HG03095 (cell line): ENCODE measurements around the gene PPT1.
"Not testable (repeated sequence)": the region's sequence is repeated elsewhere in the genome, so short reads cannot be mapped to it uniquely, and the experiment has no call there.

Experiments
- ATAC-seq: cut with Tn5 transposase; IDR thresholded peaks from one replicate; pipeline ENCODE4 v1.9.1; 2021; ENCODE audit warnings: moderate library complexity; ENCODE audit not compliant: unreplicated experiment

The PPT1 gene

DNA sequence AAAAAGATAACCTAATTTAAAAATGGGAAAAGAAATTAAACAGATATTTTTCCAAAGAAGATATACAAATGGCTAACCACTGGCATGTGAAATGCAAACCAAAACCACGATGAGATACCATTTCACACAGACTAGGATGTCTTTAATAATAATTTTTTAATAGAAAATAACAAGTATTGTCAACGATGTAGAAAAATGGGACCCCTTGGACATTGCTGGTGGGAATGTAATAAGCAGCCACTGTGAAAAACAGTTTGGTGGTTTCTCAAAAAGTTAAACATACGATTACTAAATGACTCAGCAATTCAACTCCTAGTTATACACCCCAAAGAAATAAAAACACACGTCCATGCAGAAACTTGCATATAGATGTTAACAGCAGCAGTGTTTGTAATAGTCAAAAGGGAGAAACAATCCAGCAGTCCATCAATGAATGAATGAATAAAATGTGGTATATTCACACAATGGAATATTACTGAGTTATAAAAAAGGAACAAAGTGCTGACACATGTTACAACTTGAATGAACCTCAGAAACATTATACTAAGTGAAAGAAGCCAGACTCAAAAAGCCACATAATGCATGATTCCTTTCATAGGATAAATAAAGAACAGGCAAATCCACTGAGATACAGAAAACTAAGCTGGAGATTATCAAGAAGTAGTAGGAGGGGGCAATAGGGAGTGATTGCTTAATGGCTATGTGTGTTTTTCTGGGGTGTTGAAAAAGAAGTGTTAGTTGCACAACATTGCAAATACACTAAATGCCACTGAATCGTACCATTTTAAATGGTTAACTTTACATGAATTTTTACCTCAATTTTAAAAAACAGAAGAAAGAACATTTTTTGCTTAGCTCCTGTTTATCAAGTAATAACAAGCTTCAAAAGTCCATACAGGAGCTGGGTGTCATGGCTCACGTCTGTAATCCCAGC, 4.1 kb downstream of the PPT1 start:
- no peak for ATAC-seq

GRCh38 chr1:40092241-40092640, 4.8 kb downstream of the PPT1 start:
- ATAC-seq, result no peak

DNA sequence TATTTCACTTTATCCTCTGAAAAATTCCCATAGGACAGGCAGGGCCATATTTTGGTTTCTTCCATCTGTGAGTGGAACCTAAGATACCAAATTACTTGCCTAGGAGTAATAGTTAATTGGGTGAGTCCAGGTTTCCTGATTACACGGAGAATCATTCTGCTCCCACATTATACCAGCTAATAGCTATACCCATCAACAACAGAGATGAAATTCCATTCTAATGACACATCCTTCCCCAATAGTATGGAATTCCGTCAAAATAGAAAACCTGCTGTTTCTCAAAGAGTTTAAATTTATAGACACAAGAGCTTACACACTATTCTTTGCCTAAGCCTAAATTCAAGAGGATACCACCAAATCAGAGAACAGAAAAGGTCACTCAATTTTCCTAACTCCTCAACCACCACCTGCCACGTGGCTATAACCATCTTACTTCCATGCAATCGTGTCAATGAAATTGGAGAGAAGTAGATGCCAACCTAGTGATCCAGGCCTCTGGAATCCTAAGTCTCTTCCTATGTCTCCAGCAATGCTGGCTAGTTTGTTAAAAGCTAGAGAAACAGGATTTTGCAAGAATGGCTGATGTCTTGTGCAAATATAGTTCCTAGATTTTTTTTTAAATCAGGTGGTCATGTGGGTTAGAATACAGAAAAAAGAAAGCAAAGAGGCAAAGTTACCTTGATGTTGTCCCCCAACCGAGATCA, 6.2 kb downstream of the PPT1 start:
- ATAC-seq, result no peak

DNA sequence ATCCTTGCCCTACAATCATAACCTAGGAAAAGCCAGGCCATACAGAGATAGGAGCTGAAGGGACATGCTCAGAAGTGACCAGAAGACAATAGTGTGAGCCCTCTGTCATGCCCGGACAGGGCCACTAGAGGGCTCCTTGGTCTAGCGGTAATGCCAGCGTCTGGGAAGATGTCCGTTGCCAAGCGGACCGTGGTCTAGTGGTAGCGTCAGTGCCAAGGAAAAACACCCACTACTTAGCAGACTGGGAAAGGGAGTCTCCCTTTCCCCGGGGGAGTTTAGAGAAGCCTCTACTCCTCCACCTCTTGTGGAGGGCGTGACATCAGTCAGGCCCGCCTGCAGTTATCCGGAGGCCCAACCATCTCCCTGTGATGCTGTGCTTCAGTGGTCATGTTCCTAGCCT, 12.3 kb downstream of the PPT1 start:
- not testable (repeated sequence) for ATAC-seq

GRCh38 chr1:40081871-40082270, 15.2 kb downstream of the PPT1 start:
- no peak for ATAC-seq

GRCh38 chr1:40079774-40080400, 17.2 kb downstream of the PPT1 start:
- ATAC-seq, result no peak

DNA sequence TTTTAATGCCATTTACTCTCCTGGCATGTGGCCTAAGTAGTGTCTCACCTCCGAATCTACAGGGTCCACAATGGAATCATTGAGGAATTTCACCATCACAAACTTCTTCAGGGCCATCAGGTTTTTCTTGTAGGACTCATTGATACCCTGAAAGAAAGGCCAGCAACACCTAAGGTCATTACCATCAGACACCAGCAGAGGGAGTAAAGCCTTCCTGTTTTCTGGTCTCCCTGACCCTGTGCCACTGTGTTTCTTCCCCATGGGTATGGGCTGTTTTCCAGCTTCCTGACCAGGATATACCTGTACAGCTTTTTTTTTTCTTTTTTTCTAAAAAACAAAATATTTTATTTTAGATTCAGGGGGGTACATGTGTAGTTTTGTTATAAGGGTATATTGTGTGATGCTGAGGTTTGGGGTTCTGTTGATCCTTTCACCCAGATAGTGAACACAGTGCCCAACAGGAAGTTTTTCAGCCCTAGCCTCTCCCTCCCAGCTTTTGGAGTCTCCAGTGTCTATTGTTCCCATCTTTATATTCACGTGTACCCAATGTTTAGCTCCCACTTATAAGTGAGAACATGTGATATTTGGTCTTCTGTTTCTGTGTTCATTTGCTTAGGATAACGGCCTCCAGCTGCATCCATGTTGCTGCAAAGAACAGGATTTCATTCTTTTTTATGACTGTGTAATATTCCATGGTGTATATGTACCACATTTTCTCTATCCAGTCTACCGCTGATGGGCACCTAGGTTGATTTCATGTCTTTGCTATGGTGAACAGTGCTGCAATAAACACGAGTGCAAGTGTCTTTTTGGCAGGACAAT, 18.3 kb downstream of the PPT1 start:
- no peak for ATAC-seq

DNA sequence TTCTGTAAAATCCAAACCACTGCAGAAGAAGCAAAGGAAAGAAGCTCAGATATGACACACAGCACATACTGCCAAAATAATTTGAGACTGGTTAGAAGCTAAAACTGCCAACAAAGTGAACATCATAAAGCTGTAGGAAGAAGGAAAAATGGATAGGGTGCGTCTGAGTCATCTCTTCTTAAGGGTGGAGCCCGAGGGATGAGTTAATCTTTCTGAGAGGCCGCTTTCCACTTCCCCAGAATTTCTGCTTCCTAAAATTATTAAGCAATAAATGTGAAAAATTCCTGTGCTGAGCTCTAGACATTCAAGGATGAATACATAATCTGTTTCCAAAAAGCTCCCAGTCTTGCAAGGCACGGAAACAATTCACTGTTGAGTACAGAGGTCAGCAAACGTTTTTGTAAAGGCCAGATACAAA, 20.1 kb downstream of the PPT1 start:
- no peak for ATAC-seq

DNA sequence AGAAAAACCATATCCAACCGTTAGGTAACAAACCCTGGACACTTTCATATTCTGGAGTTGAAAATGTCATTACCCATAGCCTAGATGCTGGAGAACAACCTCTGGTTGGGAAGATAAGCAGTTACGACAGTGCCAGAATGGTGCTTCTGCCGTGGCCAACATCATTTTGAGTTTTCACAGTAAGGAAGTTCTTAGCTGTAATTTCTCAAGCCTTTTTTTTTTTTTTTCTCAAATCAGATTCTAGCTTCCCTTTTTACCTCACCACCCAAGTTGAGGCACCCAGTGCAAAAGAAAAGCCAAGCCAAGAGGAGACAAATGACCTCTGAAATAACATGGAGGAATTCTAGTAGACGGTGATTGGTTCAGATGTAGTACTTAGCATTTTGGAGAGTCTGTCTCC, 21.8 kb downstream of the PPT1 start:
- no peak for ATAC-seq

- ATAC-seq, result no peak
Observed at GRCh38 chr1:40073062-40073461, 24.0 kb downstream of the PPT1 start.

GRCh38 chr1:40072142-40072541, 24.9 kb downstream of the PPT1 start:
- no peak for ATAC-seq

- no peak for ATAC-seq
Observed at GRCh38 chr1:40067851-40068250, 29.2 kb downstream of the PPT1 start.

DNA sequence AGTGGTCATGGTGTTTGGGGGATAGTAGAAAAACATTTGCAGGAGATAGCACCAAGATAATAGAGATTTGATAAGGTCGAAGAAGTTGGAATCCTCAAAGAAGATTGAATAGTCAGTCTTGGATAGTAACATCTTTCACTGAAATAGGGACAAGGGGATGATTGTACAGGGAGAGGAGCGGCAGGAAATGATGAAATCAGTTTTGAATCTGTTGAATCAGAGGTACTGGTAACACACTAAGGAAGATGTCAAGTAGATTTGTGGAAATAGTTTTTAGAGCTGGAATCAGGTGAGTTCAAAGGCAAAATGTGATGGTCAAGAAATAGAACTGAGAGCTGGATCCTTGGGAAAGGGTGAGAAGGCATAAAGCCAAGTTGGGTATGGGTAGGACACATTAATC, 30.0 kb downstream of the PPT1 start:
- ATAC-seq, result no peak

GRCh38 chr1:40064797-40065499, 32.1 kb downstream of the PPT1 start:
- ATAC-seq, result peak; percentile 85

- ATAC-seq, result no peak
Observed at GRCh38 chr1:40059960-40060750, 36.9 kb downstream of the PPT1 start.

DNA sequence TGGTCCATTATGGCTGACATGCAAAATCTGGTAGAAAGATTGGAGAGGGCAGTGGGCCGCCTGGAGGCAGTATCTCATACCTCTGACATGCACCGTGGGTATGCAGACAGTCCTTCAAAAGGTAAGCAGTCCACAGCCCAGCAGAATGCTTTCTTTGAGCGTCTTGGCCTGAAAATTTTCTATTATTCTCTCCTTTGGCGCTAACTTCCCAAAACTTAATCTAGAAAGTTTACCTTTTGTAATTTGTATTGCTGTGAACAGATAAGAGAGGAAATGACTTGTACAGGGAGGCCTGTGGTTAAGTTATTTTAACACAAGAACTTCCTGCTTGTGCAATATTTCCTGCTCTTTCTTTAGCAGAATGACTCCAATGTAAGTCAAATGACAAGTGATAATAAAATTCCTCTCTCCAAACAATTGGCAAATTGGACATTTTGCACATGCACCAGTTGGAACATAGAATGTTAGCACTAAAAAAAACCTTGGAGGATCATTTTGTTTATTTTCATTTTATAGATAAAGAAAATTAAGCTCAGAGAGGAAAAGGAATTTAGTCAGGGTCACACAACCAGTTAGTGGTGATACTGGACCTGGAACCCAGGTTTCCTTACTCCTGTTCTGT, 37.6 kb downstream of the PPT1 start:
- no peak for ATAC-seq

DNA sequence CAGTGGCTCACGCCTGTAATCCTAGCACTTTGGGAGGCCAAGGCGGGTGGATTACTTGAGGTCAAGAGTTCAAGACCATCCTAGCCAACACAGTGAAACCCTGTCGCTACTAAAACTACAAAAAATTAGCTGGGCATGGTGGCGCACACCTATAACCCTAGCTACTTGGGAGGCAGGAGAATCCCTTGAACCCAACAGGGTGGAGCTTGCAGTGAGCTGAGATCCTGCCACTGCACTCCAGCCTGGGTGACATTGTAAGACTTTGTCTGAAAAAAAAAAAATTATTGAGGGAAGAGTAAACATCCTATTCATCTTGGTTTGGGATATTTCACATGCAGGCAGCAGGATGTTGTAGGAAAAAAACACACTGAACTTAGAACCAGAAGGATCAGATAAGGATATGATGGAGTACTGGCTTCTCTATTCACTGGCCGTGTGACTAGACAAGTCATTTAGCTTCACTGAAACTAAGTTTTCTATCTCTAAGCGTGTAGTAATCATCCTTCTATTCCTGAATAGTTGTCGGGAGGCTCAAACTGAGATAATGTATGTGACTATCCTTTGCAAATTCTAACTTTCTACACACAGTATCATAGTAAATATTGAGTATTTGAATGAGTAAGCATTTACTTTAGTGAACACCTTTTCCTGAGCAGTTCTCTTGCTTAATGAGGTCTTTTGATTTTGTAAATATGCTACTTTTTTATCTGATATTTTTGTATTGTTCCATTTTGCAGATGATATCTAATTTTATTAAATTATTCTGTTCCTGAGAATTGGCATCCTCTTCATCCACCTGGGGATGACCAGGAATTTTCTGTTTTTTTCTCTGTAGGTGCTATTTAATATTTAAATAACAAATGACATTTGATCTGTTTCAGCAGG, 38.4 kb downstream of the PPT1 start:
- no peak for ATAC-seq

- no peak for ATAC-seq
Observed at GRCh38 chr1:40058097-40058452, 39.0 kb downstream of the PPT1 start.
